ENCODE results near the gene NOCT. TPM values are rescaled to one million over a fixed set of nuclear protein-coding genes. Genes with fewer than 3 reads are reported as not detected.
"Not testable (repeated sequence)": the region's sequence is repeated elsewhere in the genome, so short reads cannot be mapped to it uniquely, and the experiment has no call there.

The NOCT gene
- polyA plus RNA-seq, 1 donor (not counting 4 experiments of a cell fraction or from before 2014, with no cell fraction given) = 12.6 TPM

- Histone ChIP-seq H3K9ac (ENCODE audit: control insufficient read depth, extremely low read depth, insufficient read depth, low read length) (no peak overlapping the region), H2AFZ (ENCODE audit: control insufficient read depth, low read length) (no peak overlapping the region), H3K4me3 (ENCODE audit: control insufficient read depth in 2 of 3, extremely low read depth in 1 of 3, insufficient read depth in 2 of 3, low read depth in 1 of 3, low read length in 3 of 3) (peak overlapping the region in 2 of 3 experiments; percentile 18 to 58), H3K27me3 (ENCODE audit: control insufficient read depth, extremely low read depth, insufficient read depth, low read length) (no peaks in the 10 kb centered on the region), H3K9me1 (ENCODE audit: control insufficient read depth, extremely low read depth, insufficient read depth, low read length) (peaks cover 7% of the 10 kb centered on the region), H4K20me1 (ENCODE audit: control insufficient read depth, extremely low read depth, insufficient read depth, low read length) (peaks cover 11% of the 10 kb centered on the region), H3K27ac (ENCODE audit: control insufficient read depth, insufficient read depth, low read length) (no peak overlapping the region), H3K79me2 (ENCODE audit: control insufficient read depth, insufficient read depth, low read length) (peaks cover 82% of the 10 kb centered on the region), H3K4me1 (ENCODE audit: control insufficient read depth, extremely low read depth, insufficient read depth, low read length) (peaks cover 29% of the 10 kb centered on the region), H3K36me3 (ENCODE audit: control insufficient read depth in 2 of 2, extremely low read depth in 1 of 2, insufficient read depth in 2 of 2, low read length in 2 of 2) (peaks cover 5% of the 10 kb centered on the region in 2 experiments), H3K4me2 (ENCODE audit: control insufficient read depth, extremely low read depth, insufficient read depth, low read depth, low read length) (peak overlapping the region; percentile 88), H3K9me3 (ENCODE audit: control insufficient read depth, low read depth, low read length) (no peaks in the 10 kb centered on the region)
- no peak for FAIRE-seq
- dilution Hi-C loops (cut with MboI; ENCODE audit: extremely low pct_ligation_motif_present, low sequenced_read_pairs) = no loop called here
- TF ChIP-seq CTCF (optimal IDR thresholded peaks at IDR 0.05 in 1 of 3, IDR thresholded peaks at IDR 0.05 in 1 of 3, conservative IDR thresholded peaks at IDR 0.05 in 1 of 3; ENCODE audit: extremely low read depth in 1 of 3, insufficient read depth in 2 of 3, low read length in 3 of 3) (no peak), EZH2 (IDR thresholded peaks at IDR 0.05; ENCODE audit: low read length) (no peak)
- DNase-seq (ENCODE audit: low read depth, low spot score) = no peak
These were observed 3.6 kb downstream of the NOCT start for GRCh38 chr4:139018971-139019758.

- Histone ChIP-seq H3K27ac (ENCODE audit: control insufficient read depth, insufficient read depth, low read length) (no peak overlapping the region), H3K36me3 (ENCODE audit: control insufficient read depth in 2 of 2, extremely low read depth in 1 of 2, insufficient read depth in 2 of 2, low read length in 2 of 2) (peaks cover 5% of the 10 kb centered on the region in 2 experiments), H3K4me1 (ENCODE audit: control insufficient read depth, extremely low read depth, insufficient read depth, low read length) (peaks cover 22% of the 10 kb centered on the region), H3K27me3 (ENCODE audit: control insufficient read depth, extremely low read depth, insufficient read depth, low read length) (no peaks in the 10 kb centered on the region), H3K79me2 (ENCODE audit: control insufficient read depth, insufficient read depth, low read length) (peaks cover 94% of the 10 kb centered on the region), H3K9me1 (ENCODE audit: control insufficient read depth, extremely low read depth, insufficient read depth, low read length) (peaks cover 7% of the 10 kb centered on the region), H2AFZ (ENCODE audit: control insufficient read depth, low read length) (no peak overlapping the region), H3K4me3 (ENCODE audit: control insufficient read depth in 2 of 3, extremely low read depth in 1 of 3, insufficient read depth in 2 of 3, low read depth in 1 of 3, low read length in 3 of 3) (no peak overlapping the region), H3K9ac (ENCODE audit: control insufficient read depth, extremely low read depth, insufficient read depth, low read length) (no peak overlapping the region), H3K9me3 (ENCODE audit: control insufficient read depth, low read depth, low read length) (no peaks in the 10 kb centered on the region), H4K20me1 (ENCODE audit: control insufficient read depth, extremely low read depth, insufficient read depth, low read length) (peaks cover 11% of the 10 kb centered on the region), H3K4me2 (ENCODE audit: control insufficient read depth, extremely low read depth, insufficient read depth, low read depth, low read length) (no peak overlapping the region)
- DNase-seq (ENCODE audit: low read depth, low spot score) (no peak), FAIRE-seq (no peak)
- dilution Hi-C loops (cut with MboI; ENCODE audit: extremely low pct_ligation_motif_present, low sequenced_read_pairs) = loop anchor here (5.0 kb wide), 1 partner anchor 78 kb away; no protein-coding TSS in a partner anchor
- no peak for TF ChIP-seq CTCF (optimal IDR thresholded peaks at IDR 0.05 in 1 of 3, IDR thresholded peaks at IDR 0.05 in 1 of 3, conservative IDR thresholded peaks at IDR 0.05 in 1 of 3; ENCODE audit: extremely low read depth in 1 of 3, insufficient read depth in 2 of 3, low read length in 3 of 3)
- no peak for TF ChIP-seq EZH2 (IDR thresholded peaks at IDR 0.05; ENCODE audit: low read length)
These were observed 4.8 kb downstream of the NOCT start for GRCh38 chr4:139020384-139020783.

- Histone ChIP-seq H3K79me2 (ENCODE audit: control insufficient read depth, insufficient read depth, low read length) (peaks cover 97% of the 10 kb centered on the region), H4K20me1 (ENCODE audit: control insufficient read depth, extremely low read depth, insufficient read depth, low read length) (peaks cover 11% of the 10 kb centered on the region), H3K4me1 (ENCODE audit: control insufficient read depth, extremely low read depth, insufficient read depth, low read length) (peaks cover 22% of the 10 kb centered on the region)
- DNase-seq (ENCODE audit: low read depth, low spot score); H3K9me3 ChIP-seq (ENCODE audit: control insufficient read depth, low read depth, low read length); H2AFZ ChIP-seq (ENCODE audit: control insufficient read depth, low read length); H3K4me2 ChIP-seq (ENCODE audit: control insufficient read depth, extremely low read depth, insufficient read depth, low read depth, low read length); H3K4me3 ChIP-seq (ENCODE audit: control insufficient read depth in 2 of 3, extremely low read depth in 1 of 3, insufficient read depth in 2 of 3, low read depth in 1 of 3, low read length in 3 of 3); H3K27me3 ChIP-seq (ENCODE audit: control insufficient read depth, extremely low read depth, insufficient read depth, low read length); H3K9me1 ChIP-seq (ENCODE audit: control insufficient read depth, extremely low read depth, insufficient read depth, low read length); FAIRE-seq; H3K36me3 ChIP-seq (ENCODE audit: control insufficient read depth in 2 of 2, extremely low read depth in 1 of 2, insufficient read depth in 2 of 2, low read length in 2 of 2); H3K27ac ChIP-seq (ENCODE audit: control insufficient read depth, insufficient read depth, low read length); H3K9ac ChIP-seq (ENCODE audit: control insufficient read depth, extremely low read depth, insufficient read depth, low read length): not testable (repeated sequence)
- dilution Hi-C loops (cut with MboI; ENCODE audit: extremely low pct_ligation_motif_present, low sequenced_read_pairs) = loop anchor here (5.0 kb wide), 1 partner anchor 79 kb away; no protein-coding TSS in a partner anchor
These were observed 5.5 kb downstream of the NOCT start for GRCh38 chr4:139021071-139021470.

Measured in keratinocyte (primary cell).